ENCODE data around the gene UBE2G1. TPM values are rescaled to one million over a fixed set of nuclear protein-coding genes. Genes with fewer than 3 reads are reported as not detected.
"Not testable (repeated sequence)": the region's sequence is repeated elsewhere in the genome, so short reads cannot be mapped to it uniquely, and the experiment has no call there.

Gene UBE2G1
- total RNA-seq, 1 donor from 2014 or later = 92.8 TPM

DNA sequence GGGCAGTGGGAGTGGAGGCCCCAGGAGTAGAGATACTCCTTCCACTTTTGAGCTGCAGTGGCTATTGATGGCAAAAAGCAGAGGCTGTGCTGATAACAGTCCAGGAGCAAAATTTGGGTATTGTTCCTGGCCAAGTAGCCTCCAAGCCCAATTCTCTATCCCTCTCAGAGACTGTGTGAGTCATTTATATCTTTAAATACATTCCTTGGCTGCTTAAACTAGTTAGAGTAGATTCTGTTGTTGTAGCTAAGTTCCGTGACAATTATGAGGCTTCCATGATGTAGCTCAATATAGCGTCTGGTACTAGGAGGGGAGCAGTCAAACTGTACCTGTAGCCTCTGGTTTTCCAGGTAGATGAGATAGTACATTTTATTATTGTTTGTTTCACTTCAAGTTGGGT is 19.9 kb upstream of the UBE2G1 start:
- no peak for DNase-seq
- H3K4me1 ChIP-seq = no peaks in the 10 kb centered on the region
- H3K4me3 ChIP-seq = no peak overlapping the region
- no peaks in the 10 kb centered on the region for H3K9me3 ChIP-seq (replicated peaks)
- no peak overlapping the region for H3K27ac ChIP-seq (replicated peaks)
- intact Hi-C loops (cut with micrococcal nuclease) = no loop called here
- TF ChIP-seq, protein P1, sequence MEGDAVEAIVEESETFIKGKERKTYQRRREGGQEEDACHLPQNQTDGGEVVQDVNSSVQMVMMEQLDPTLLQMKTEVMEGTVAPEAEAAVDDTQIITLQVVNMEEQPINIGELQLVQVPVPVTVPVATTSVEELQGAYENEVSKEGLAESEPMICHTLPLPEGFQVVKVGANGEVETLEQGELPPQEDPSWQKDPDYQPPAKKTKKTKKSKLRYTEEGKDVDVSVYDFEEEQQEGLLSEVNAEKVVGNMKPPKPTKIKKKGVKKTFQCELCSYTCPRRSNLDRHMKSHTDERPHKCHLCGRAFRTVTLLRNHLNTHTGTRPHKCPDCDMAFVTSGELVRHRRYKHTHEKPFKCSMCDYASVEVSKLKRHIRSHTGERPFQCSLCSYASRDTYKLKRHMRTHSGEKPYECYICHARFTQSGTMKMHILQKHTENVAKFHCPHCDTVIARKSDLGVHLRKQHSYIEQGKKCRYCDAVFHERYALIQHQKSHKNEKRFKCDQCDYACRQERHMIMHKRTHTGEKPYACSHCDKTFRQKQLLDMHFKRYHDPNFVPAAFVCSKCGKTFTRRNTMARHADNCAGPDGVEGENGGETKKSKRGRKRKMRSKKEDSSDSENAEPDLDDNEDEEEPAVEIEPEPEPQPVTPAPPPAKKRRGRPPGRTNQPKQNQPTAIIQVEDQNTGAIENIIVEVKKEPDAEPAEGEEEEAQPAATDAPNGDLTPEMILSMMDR (IDR thresholded peaks at IDR 0.05; ENCODE audit: borderline replicate concordance) = no peak
- H3K36me3 ChIP-seq = no peaks in the 10 kb centered on the region
- H3K27me3 ChIP-seq (ENCODE audit: low read depth) = no peaks in the 10 kb centered on the region

DNA sequence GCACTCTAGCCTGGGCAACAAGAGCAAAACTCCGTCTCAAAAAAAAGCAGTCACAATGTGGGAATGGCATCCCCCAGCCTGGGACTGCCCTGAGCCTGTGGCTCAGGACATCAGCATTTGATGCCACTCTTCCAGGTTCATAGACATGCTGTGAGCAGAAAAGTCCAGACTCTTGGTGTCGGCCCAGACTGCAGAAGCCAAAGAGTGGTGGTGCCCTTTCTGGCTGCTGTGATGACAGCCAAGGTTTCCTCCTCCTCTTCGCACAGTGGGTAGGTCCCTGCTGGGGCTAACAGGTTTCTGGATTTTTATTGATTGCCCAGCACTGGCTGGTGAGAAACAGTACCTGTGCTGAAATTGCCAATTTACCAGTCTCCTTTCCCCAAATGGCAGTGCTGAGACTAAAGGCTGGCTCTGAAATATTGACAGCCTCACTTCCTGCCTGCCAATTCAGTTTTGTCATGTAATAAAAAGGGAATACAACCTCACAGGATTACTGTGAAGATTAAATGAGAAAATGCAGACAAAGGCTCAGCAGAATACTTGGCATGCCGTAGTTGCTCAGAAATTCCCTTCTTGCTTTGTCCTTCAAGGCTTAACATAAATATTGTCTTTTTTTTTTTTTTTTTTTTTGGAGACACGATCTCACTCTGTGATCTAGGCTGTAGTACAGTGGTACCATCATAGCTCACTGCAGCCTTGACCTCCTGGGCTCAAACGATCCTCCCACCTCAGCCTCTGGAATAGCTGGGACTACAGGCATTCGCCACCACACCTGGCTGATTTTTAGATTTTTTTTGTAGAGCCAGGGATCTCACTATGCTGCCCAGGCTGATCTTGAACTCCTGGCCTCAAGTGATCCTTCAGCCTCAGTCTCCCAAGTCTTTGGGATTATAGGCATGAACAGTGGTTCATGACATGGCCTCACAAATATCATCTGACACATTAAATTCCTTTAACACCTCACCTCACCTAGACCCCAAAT is 15.5 kb upstream of the UBE2G1 start:
- no peak for DNase-seq
- Histone ChIP-seq H3K9me3 (replicated peaks) (no peaks in the 10 kb centered on the region), H3K36me3 (no peaks in the 10 kb centered on the region), H3K27ac (replicated peaks) (no peak overlapping the region), H3K27me3 (ENCODE audit: low read depth) (peaks cover 6% of the 10 kb centered on the region), H3K4me1 (no peaks in the 10 kb centered on the region), H3K4me3 (no peak overlapping the region)
- TF ChIP-seq, protein P1 (IDR thresholded peaks at IDR 0.05; ENCODE audit: borderline replicate concordance) = no peak
- intact Hi-C loops (cut with micrococcal nuclease) = no loop called here

DNA sequence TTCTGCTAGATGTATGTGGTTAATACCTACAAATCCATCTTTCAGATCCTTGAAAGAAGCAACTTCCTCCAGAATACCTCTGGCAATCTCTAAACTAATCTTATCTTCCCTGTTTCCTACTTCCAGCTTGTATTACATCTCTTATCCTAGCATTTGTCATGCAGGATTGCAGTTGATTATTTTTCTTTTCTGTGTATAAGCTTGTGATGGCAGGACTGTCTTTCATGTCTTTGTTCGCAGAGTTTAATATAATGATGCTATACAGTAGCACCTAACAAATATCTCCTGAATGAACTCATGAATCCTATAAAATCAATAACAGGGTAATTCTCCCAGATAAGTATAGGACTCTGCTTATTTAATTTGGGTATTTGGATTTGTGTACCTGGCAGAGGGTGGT is 12.2 kb upstream of the UBE2G1 start:
- intact Hi-C loops (cut with micrococcal nuclease) = no loop called here

DNA sequence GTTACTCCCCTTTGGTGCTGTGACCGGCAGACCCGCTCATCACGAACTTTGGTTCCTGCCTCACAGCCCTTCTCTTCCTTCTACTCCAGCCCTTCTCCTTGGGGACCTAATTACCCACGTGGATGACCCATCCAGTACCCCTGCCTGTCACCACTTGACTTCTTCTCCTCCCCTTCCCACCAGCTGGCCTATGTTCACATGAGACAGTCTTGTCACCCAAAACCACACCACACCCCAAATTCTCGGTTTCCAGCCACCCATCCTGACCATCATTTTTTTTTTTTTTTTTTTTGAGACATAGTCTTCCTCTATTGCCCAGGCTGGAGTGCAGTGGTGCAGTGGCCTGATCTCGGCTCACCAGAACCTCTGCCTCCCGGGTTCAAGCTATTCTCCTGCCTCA is 10.8 kb upstream of the UBE2G1 start:
- DNase-seq; H3K27me3 ChIP-seq (ENCODE audit: low read depth); H3K4me1 ChIP-seq; H3K27ac ChIP-seq (replicated peaks); H3K4me3 ChIP-seq; intact Hi-C loops (cut with micrococcal nuclease); H3K36me3 ChIP-seq; H3K9me3 ChIP-seq (replicated peaks): not testable (repeated sequence)

More for the DNA sequence above, 12.2 kb upstream of the UBE2G1 start:
- Histone ChIP-seq H3K4me3 (no peak overlapping the region), H3K27me3 (ENCODE audit: low read depth) (peaks cover 6% of the 10 kb centered on the region), H3K4me1 (no peaks in the 10 kb centered on the region), H3K36me3 (no peaks in the 10 kb centered on the region), H3K27ac (replicated peaks) (no peak overlapping the region), H3K9me3 (replicated peaks) (no peaks in the 10 kb centered on the region)
- TF ChIP-seq, protein P1 (IDR thresholded peaks at IDR 0.05; ENCODE audit: borderline replicate concordance) = no peak
- no peak for DNase-seq

DNA sequence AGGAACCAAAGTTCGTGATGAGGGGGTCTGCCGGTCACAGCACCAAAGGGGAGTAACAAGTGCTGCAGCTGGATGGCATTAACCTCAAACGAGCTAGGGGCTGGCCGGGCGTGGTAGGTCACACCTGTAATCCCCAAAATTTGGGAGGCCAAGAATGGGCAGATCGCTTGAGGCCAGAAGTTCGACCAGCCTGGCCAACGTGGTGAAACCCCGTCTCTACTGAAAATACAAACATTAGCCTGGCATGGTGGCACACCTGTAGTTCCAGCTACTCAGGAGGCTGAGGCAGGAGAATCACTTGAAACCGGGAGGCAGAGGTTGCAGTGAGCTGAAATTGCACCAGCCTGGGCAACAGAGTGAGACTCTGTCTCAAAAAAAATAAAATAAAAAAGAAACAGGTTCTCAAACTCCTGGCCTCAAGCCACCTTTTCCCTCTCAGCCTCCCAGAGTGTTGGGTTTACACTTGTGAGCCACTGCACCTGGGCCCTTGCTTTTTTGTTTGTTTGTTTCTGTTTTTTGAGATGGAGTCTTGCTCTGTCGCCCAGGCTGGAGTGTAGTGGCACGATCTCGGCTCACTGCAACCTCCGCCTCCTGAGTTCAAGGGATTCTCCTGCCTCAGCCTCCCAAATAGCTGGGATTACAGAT is 9.4 kb upstream of the UBE2G1 start:
- intact Hi-C loops (cut with micrococcal nuclease); DNase-seq; H3K4me1 ChIP-seq: not testable (repeated sequence)

DNA sequence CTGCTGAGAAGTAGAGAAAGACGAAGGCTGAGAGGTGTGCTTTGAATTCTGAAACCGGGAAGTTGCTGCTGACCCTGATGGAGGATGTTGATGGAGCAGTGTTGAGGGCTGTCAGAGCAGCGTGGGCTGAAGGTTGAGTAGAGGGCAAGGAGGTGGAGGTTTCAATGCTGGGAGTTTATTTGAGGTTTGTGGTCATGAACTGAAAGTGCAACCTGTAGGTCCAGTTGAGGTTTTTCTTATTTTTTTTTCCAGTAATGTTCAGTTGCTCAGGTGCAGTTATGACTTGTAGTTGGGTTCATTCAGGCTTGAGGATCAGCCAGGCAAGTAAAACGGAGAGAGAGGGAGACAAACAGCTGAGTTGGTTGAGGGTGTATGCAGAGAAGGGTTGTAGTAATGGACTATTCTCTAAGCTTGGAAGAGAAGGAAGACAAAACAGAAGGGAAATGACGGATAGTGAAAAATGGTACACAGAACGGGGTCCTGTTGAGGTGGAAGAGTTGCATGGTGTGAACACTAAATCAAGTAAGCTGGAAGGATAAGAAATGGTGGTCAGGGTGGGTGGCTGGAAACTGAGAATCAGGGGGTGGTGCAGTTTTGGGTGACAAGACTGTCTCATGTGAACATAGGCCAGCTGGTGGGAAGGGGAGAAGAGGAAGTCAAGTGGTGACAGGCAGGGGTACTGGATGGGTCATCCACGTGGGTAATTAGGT is 8.7 kb upstream of the UBE2G1 start:
- DNase-seq = no peak
- H3K27me3 ChIP-seq (ENCODE audit: low read depth) = peaks cover 6% of the 10 kb centered on the region
- TF ChIP-seq, protein P1 (IDR thresholded peaks at IDR 0.05; ENCODE audit: borderline replicate concordance) = no peak

More for the DNA sequence above, 9.4 kb upstream of the UBE2G1 start:
- not testable (repeated sequence) for H3K4me3 ChIP-seq; H3K27me3 ChIP-seq (ENCODE audit: low read depth); H3K36me3 ChIP-seq; H3K9me3 ChIP-seq (replicated peaks); H3K27ac ChIP-seq (replicated peaks)

More for the DNA sequence above, 8.7 kb upstream of the UBE2G1 start:
- H3K9me3 ChIP-seq (replicated peaks) = no peaks in the 10 kb centered on the region
- H3K4me1 ChIP-seq = no peaks in the 10 kb centered on the region
- no peak overlapping the region for H3K27ac ChIP-seq (replicated peaks)
- intact Hi-C loops (cut with micrococcal nuclease) = no loop called here
- H3K36me3 ChIP-seq = no peaks in the 10 kb centered on the region
- no peak overlapping the region for H3K4me3 ChIP-seq
